IMR-90 (cell line): Measurements from ENCODE around the gene CPT1A. TPM values are rescaled to one million over a fixed set of nuclear protein-coding genes. Genes with fewer than 3 reads are reported as not detected.
A peak's percentile ranks its signal among the peaks of the same experiment; 100 is the strongest.

Experiments used
- ATAC-seq: fragments of 200-7000 bp; cut with Tn5 transposase; 2 replicates; pipeline ENCODE4 v1.9.1; 2020; ENCODE audit warnings: low read depth, mild to moderate bottlenecking, moderate library complexity
- BruUV-seq: library from RNA; stranded (reverse); fragments of 400-500 nt; replicated peaks from 2 replicates; lab custom pipeline; 2021; lab: Mats Ljungman, UMichigan
- CTCF ChIA-PET: fragments of 300-600 bp; formaldehyde crosslinking; extraction: SDS; loops from one replicate; lab custom pipeline; 2021; ENCODE audit warnings: antibody characterized with exemption; lab: Yijun Ruan, JAX
- POLR2A ChIA-PET: fragments of 300-600 bp; sonication (Branson Sonifier 250); formaldehyde crosslinking; loops from one replicate; lab custom pipeline; 2022; ENCODE audit warnings: antibody characterized with exemption; ENCODE audit not compliant: unreplicated experiment; lab: Charles Lee
- DNase-seq: peaks from one replicate; pipeline ENCODE4 v3.0.0; 2013
- H2AFZ ChIP-seq: replicated peaks from 2 replicates; pipeline ENCODE3; 2013; ENCODE audit warnings: low read length, mild to moderate bottlenecking; ENCODE audit not compliant: poor library complexity
- H2AK5ac ChIP-seq: 2 replicates; pipeline ENCODE4 v1.6.1; 2013; ENCODE audit warnings: low read depth, low read length, inconsistent platforms
- H2AK9ac ChIP-seq: replicated peaks from 2 replicates; pipeline ENCODE3; 2013; ENCODE audit warnings: mild to moderate bottlenecking, low read depth, low read length, moderate library complexity; ENCODE audit not compliant: poor library complexity
- H2BK120ac ChIP-seq: 2 replicates; pipeline ENCODE4 v1.6.1; 2013; ENCODE audit warnings: low read depth, low read length, inconsistent platforms
- H2BK15ac ChIP-seq: 3 replicates; pipeline ENCODE4 v1.6.1; 2013; ENCODE audit warnings: low read depth, low read length, inconsistent platforms
- H2BK20ac ChIP-seq: 2 replicates; pipeline ENCODE4 v1.6.1; 2013; ENCODE audit warnings: low read depth, mild to moderate bottlenecking, inconsistent platforms, low read length, moderate library complexity
- H2BK5ac ChIP-seq: 2 replicates; pipeline ENCODE4 v1.6.1; 2013; ENCODE audit warnings: mild to moderate bottlenecking, low read depth, low read length, inconsistent platforms; ENCODE audit not compliant: poor library complexity, severe bottlenecking
- H3K14ac ChIP-seq: replicated peaks from 2 replicates; pipeline ENCODE4 v1.6.1; 2013; ENCODE audit warnings: low read depth, low read length, inconsistent platforms
- H3K18ac ChIP-seq: 2 replicates; pipeline ENCODE4 v1.6.1; 2013; ENCODE audit warnings: low read depth, low read length, control low read depth
- H3K23ac ChIP-seq: 2 replicates; pipeline ENCODE4 v1.6.1; 2013; ENCODE audit warnings: low read depth, low read length, inconsistent platforms
- H3K27ac ChIP-seq: 2 replicates; pipeline ENCODE4 v1.5.1; 2013; ENCODE audit warnings: mild to moderate bottlenecking, control low read depth, low read length; ENCODE audit not compliant: insufficient read depth
- H3K27me3 ChIP-seq: 2 replicates; pipeline ENCODE4 v1.6.1; 2013; ENCODE audit warnings: low read length; ENCODE audit not compliant: control insufficient read depth, insufficient read depth
- H3K36me3 ChIP-seq: 2 replicates; pipeline ENCODE4 v1.6.1; 2013; ENCODE audit warnings: low read length, mixed read lengths; ENCODE audit not compliant: control insufficient read depth, insufficient read depth
- H3K4ac ChIP-seq: 2 replicates; pipeline ENCODE4 v1.6.1; 2013; ENCODE audit warnings: low read depth, low read length, inconsistent platforms
- H3K4me1 ChIP-seq: 2 replicates; pipeline ENCODE4 v1.6.1; 2013; ENCODE audit warnings: low read length, mixed read lengths; ENCODE audit not compliant: control insufficient read depth, insufficient read depth
- H3K4me2 ChIP-seq: 2 replicates; pipeline ENCODE4 v1.6.1; 2013; ENCODE audit warnings: low read depth, mild to moderate bottlenecking, control low read depth, low read length, moderate library complexity
- H3K4me3 ChIP-seq: 2 replicates; pipeline ENCODE4 v1.5.1; 2013; ENCODE audit warnings: low read depth, mild to moderate bottlenecking, control low read depth, low read length, moderate library complexity; ENCODE audit not compliant: insufficient read depth
- H3K56ac ChIP-seq: 2 replicates; pipeline ENCODE4 v1.6.1; 2013; ENCODE audit warnings: low read length, inconsistent platforms; ENCODE audit not compliant: insufficient read depth; ENCODE audit errors: extremely low read depth
- H3K79me1 ChIP-seq, 2 experiments: 2 replicates each; pipeline ENCODE4 v1.6.1; 2013; ENCODE audit warnings: low read length in 2 of 2, inconsistent platforms in 1 of 2, low read depth in 1 of 2
- H3K9ac ChIP-seq: 2 replicates; pipeline ENCODE4 v1.6.1; 2013; ENCODE audit warnings: low read depth, low read length, control low read depth
- H3K9me1 ChIP-seq: 2 replicates; pipeline ENCODE4 v1.6.1; 2013; ENCODE audit warnings: low read length, inconsistent platforms; ENCODE audit not compliant: insufficient read depth
- H3K9me3 ChIP-seq: 2 replicates; pipeline ENCODE4 v1.6.1; 2013; ENCODE audit warnings: low read length; ENCODE audit not compliant: control insufficient read depth, insufficient read depth
- H4K20me1 ChIP-seq: 2 replicates; pipeline ENCODE4 v1.6.1; 2013; ENCODE audit warnings: low read length, inconsistent platforms; ENCODE audit not compliant: insufficient read depth
- H4K5ac ChIP-seq: 2 replicates; pipeline ENCODE4 v1.6.1; 2013; ENCODE audit warnings: mild to moderate bottlenecking, low read depth, low read length, control low read depth
- H4K8ac ChIP-seq, 2 experiments: 2 replicates each; pipeline ENCODE4 v1.6.1; 2013; ENCODE audit warnings: low read depth in 2 of 2, low read length in 2 of 2, control low read depth in 1 of 2, inconsistent platforms in 1 of 2
- H4K91ac ChIP-seq: 2 replicates; pipeline ENCODE4 v1.6.1; 2013; ENCODE audit warnings: low read depth, low read length, inconsistent platforms; ENCODE audit not compliant: insufficient read depth
- BHLHE40 ChIP-seq: fragments of 150-350 bp; IDR thresholded peaks from 2 replicates; pipeline ENCODE4 v1.6.1; 2016; ENCODE audit warnings: mild to moderate bottlenecking, low read depth, low read length
- CTCF ChIP-seq: conservative IDR thresholded peaks from 2 replicates; pipeline ENCODE4 v1.5.1; 2012; ENCODE audit warnings: mild to moderate bottlenecking, low read depth, low read length, improper control_type of control experiment
- MAZ ChIP-seq: IDR thresholded peaks from 2 replicates; pipeline ENCODE4 v1.6.1; 2012; ENCODE audit warnings: low read depth, mild to moderate bottlenecking, low read length, improper control_type of control experiment, moderate library complexity, borderline replicate concordance
- MXI1 ChIP-seq: IDR thresholded peaks from 2 replicates; pipeline ENCODE4 v1.6.1; 2012; ENCODE audit warnings: low read depth, mild to moderate bottlenecking, low read length, moderate library complexity, borderline replicate concordance
- NFE2L2 ChIP-seq: fragments of 150-350 bp; IDR thresholded peaks from 2 replicates; pipeline ENCODE4 v1.6.1; 2016; ENCODE audit warnings: low read depth, mild to moderate bottlenecking, low read length
- RAD21 ChIP-seq: IDR thresholded peaks from 2 replicates; pipeline ENCODE4 v1.6.1; 2012; ENCODE audit warnings: low read length, improper control_type of control experiment
- WGBS, 2 experiments: methylation state at CpG; one replicate each; pipeline versions ENCODE4 v1.1.5 to v1.1.7; 2013; ENCODE audit warnings: missing lambda C conversion rate in 2 of 2; ENCODE audit not compliant: insufficient read length in 1 of 2; ENCODE audit errors: extremely low coverage in 2 of 2; 5-methylcytosine and 5-hydroxymethylcytosine counted together
- dilution Hi-C: fragments of 300-500 bp; cut with HindIII; formaldehyde crosslinking; loops from one replicate; pipeline ENCODE4 v1.14.3; 2018; ENCODE audit warnings: low sequenced_read_pairs; ENCODE audit not compliant: unreplicated experiment
- in situ Hi-C: fragments of 300-500 bp; cut with MboI; formaldehyde crosslinking; loops from 3 replicates; pipeline ENCODE4 v1.14.3; 2019; ENCODE audit warnings: low sequenced_read_pairs, inconsistent platforms, mixed read lengths
- intact Hi-C: fragments of 100-400 bp; cut with micrococcal nuclease; formaldehyde crosslinking; loops from 2 replicates; pipeline ENCODE4 v1.10.0; 2022
- polyA plus RNA-seq, 3 experiments: library from polyadenylated mRNA; depleted of rRNA; stranded (reverse); fragments of >200 nt; gene quantifications; 2 replicates each; pipeline ENCODE4 v1.2.3, GENCODE V29; 2012; ENCODE audit warnings: low replicate concordance in 1 of 3
- total RNA-seq: library from RNA; depleted of rRNA; stranded (reverse); fragments of >200 nt; gene quantifications from 2 replicates; pipeline ENCODE4 v1.2.3, GENCODE V29; 2012

CPT1A gene
- total and polyA plus RNA-seq, 2 of the 4 experiments (the other 2 are of a cell fraction): 15.4 to 21.3 TPM

GRCh38 chr11:68714060-68714856, 127.5 kb downstream of the CPT1A start:
- dilution Hi-C loops (no loop called here), in situ Hi-C loops (no loop called here), intact Hi-C loops (no loop called here)
- POLR2A ChIA-PET: no interaction called here
- H4K91ac ChIP-seq: no peak overlapping the region
- BruUV-seq: no TSS peak
- no peak overlapping the region for H2BK15ac ChIP-seq
- CTCF ChIA-PET: no interaction called here
- H2BK20ac ChIP-seq: no peak overlapping the region
- H2BK5ac ChIP-seq: no peak overlapping the region
- H3K4ac ChIP-seq: no peak overlapping the region
- H3K4me3 ChIP-seq: no peak overlapping the region
- H3K9me1 ChIP-seq: no peaks in the 10 kb centered on the region; the same call in 1 of the 2 replicates
- H3K56ac ChIP-seq: no peak overlapping the region
- H3K9me3 ChIP-seq: peaks cover 10% of the 10 kb centered on the region
- no peak overlapping the region for H4K5ac ChIP-seq
- H3K79me1 ChIP-seq: no peaks in the 10 kb centered on the region
- 81 to 100% methylated on average over 1 to 7 of the region's 23 CpGs for WGBS, 2 experiments
- DNase-seq (no peak), ATAC-seq (no peak)
- H4K20me1 ChIP-seq: no peaks in the 10 kb centered on the region; the same call in 1 of the 2 replicates
- no peak overlapping the region for H2BK120ac ChIP-seq
- no peak overlapping the region for H3K9ac ChIP-seq
- peak overlapping the region; percentile 58 for H2AFZ ChIP-seq
- H4K8ac ChIP-seq: no peak overlapping the region
- H3K14ac ChIP-seq: no peak overlapping the region
- no peak overlapping the region for H3K4me2 ChIP-seq
- H3K27me3 ChIP-seq: peaks cover 64% of the 10 kb centered on the region
- no peak overlapping the region for H3K18ac ChIP-seq
- H3K27ac ChIP-seq: no peak overlapping the region
- H3K23ac ChIP-seq: no peak overlapping the region
- H2AK5ac ChIP-seq: no peak overlapping the region
- no peaks in the 10 kb centered on the region for H3K4me1 ChIP-seq
- no peak overlapping the region for H2AK9ac ChIP-seq
- no peaks in the 10 kb centered on the region for H3K36me3 ChIP-seq
- TF ChIP-seq MAZ (no peak), NFE2L2 (no peak), BHLHE40 (no peak), MXI1 (no peak), RAD21 (no peak), CTCF (no peak)
